HCT116 (cell line): Measurements from ENCODE around the gene TOR1AIP1. TPM values are rescaled to one million over a fixed set of nuclear protein-coding genes. Genes with fewer than 3 reads are reported as not detected.

Source experiments
- ATAC-seq: fragments of 200-7000 bp; cut with Tn5 transposase; 2 replicates; pipeline ENCODE4 v1.9.1; 2020; ENCODE audit warnings: mild to moderate bottlenecking, moderate library complexity
- BruUV-seq: library from RNA; stranded (reverse); fragments of 400-500 nt; replicated peaks from 2 replicates; lab custom pipeline; 2021; lab: Mats Ljungman, UMichigan
- CTCF ChIA-PET: fragments of 300-600 bp; sonication (Branson Sonifier 250); formaldehyde crosslinking; loops from one replicate; lab custom pipeline; 2021; ENCODE audit warnings: antibody characterized with exemption; lab: Charles Lee
- POLR2A ChIA-PET: fragments of 300-600, 350-600 bp; sonication (Branson Sonifier 250); formaldehyde crosslinking; loops from one replicate; lab custom pipeline; 2021; ENCODE audit warnings: antibody characterized with exemption; lab: Charles Lee
- RAD21 ChIA-PET, 2 experiments: fragments of 300-600 bp; sonication (Branson Sonifier 250); formaldehyde crosslinking; loops; one replicate each; lab custom pipeline; 2023; ENCODE audit warnings: low total read pairs in 2 of 2; ENCODE audit not compliant: uncharacterized antibody in 2 of 2, unreplicated experiment in 2 of 2, low non-redundant PET in 1 of 2; lab: Charles Lee
- DNase-seq: peaks from one replicate; pipeline ENCODE4 v3.0.0-alpha.2; 2010; ENCODE audit warnings: low read depth, low spot score
- H2AFZ ChIP-seq: fragments of 200-600 bp; shearing (Covaris generic), sonication (generic); 2 replicates; pipeline ENCODE4 v1.6.1; 2017; ENCODE audit warnings: low read depth, mixed run types, mixed read lengths, antibody characterized with exemption, low read length; ENCODE audit not compliant: poor library complexity, severe bottlenecking
- H3K27ac ChIP-seq: 2 replicates; pipeline ENCODE4 v1.5.1; 2012; ENCODE audit warnings: low read depth, low read length
- H3K27me3 ChIP-seq: fragments of 200-600 bp; sonication (generic); 2 replicates; pipeline ENCODE4 v1.6.1; 2016; ENCODE audit warnings: mixed run types, low read length, mixed read lengths; ENCODE audit not compliant: insufficient read depth
- H3K36me3 ChIP-seq, 2 experiments: fragments of 200-500 bp in 1 of 2; fragments of 200-600 bp in 1 of 2; sonication (Bioruptor generic) in 1 of 2; sonication (generic) in 1 of 2; 2 replicates each; pipeline versions ENCODE4 v1.5.1 to v1.6.1; 2014 to 2016; ENCODE audit warnings: low read length in 2 of 2, inconsistent platforms in 1 of 2, mixed read lengths in 1 of 2, mixed run types in 1 of 2; ENCODE audit not compliant: insufficient read depth in 2 of 2, control insufficient read depth in 1 of 2
- H3K4me1 ChIP-seq, 2 experiments: fragments of 200-600 bp in 1 of 2; sonication (generic) in 1 of 2; 2 replicates each; pipeline versions ENCODE4 v1.5.1 to v1.6.1; 2012 to 2017; ENCODE audit warnings: low read length in 2 of 2, inconsistent platforms in 1 of 2, mild to moderate bottlenecking in 1 of 2, mixed read lengths in 1 of 2, mixed run types in 1 of 2, moderate library complexity in 1 of 2; ENCODE audit not compliant: insufficient read depth in 2 of 2, control insufficient read depth in 1 of 2
- H3K4me2 ChIP-seq: fragments of 200-600 bp; sonication (generic); 2 replicates; pipeline ENCODE4 v1.6.1; 2017; ENCODE audit warnings: mixed run types, low read length, mixed read lengths
- H3K4me3 ChIP-seq, 2 experiments: fragments of 200-600 bp in 1 of 2; sonication (generic) in 1 of 2; replicated peaks in 1 of 2; 2 replicates each; pipeline ENCODE4 v1.5.1; 2011 to 2016; ENCODE audit warnings: low read length in 2 of 2, control low read depth in 1 of 2, low read depth in 1 of 2, mild to moderate bottlenecking in 1 of 2, mixed read lengths in 1 of 2, mixed run types in 1 of 2
- H3K79me2 ChIP-seq: fragments of 200-600 bp; sonication (generic); 2 replicates; pipeline ENCODE4 v1.6.1; 2017; ENCODE audit warnings: mild to moderate bottlenecking, mixed run types, low read length, moderate library complexity, mixed read lengths; ENCODE audit not compliant: insufficient read depth
- H3K9ac ChIP-seq: fragments of 200-600 bp; sonication (generic); 2 replicates; pipeline ENCODE4 v1.6.1; 2016; ENCODE audit warnings: low read length, mixed read lengths
- H3K9me2 ChIP-seq: fragments of 200-600 bp; sonication (generic), shearing (Covaris generic); 2 replicates; pipeline ENCODE4 v1.6.1; 2017; ENCODE audit warnings: mixed run types, mild to moderate bottlenecking, moderate library complexity; ENCODE audit not compliant: insufficient read depth
- H3K9me3 ChIP-seq, 2 experiments: fragments of 200-500 bp in 1 of 2; fragments of 200-600 bp in 1 of 2; sonication (Bioruptor generic) in 1 of 2; sonication (generic) in 1 of 2; 2 replicates each; pipeline ENCODE4 v1.6.1; 2014 to 2017; ENCODE audit warnings: low read length in 2 of 2, mixed read lengths in 2 of 2, inconsistent platforms in 1 of 2, low read depth in 1 of 2, mild to moderate bottlenecking in 1 of 2, mixed run types in 1 of 2, moderate library complexity in 1 of 2; ENCODE audit not compliant: control insufficient read depth in 1 of 2, insufficient read depth in 1 of 2
- H4K20me1 ChIP-seq: fragments of 200-600 bp; sonication (generic), shearing (Covaris generic); 2 replicates; pipeline ENCODE4 v1.6.1; 2017; ENCODE audit warnings: mixed run types, mild to moderate bottlenecking, moderate library complexity; ENCODE audit not compliant: insufficient read depth
- CTCF ChIP-seq, 3 experiments: fragments of 200-600 bp in 1 of 3; sonication (generic) in 1 of 3; IDR thresholded peaks in 2 of 3; conservative IDR thresholded peaks in 1 of 3; 2 replicates each; pipeline ENCODE4 v1.5.1; 2012 to 2017; ENCODE audit warnings: low read depth in 2 of 3, low read length in 2 of 3, antibody characterized with exemption in 1 of 3, borderline replicate concordance in 1 of 3, control low read depth in 1 of 3, mild to moderate bottlenecking in 1 of 3, mixed read lengths in 1 of 3, mixed run types in 1 of 3, moderate library complexity in 1 of 3; ENCODE audit not compliant: insufficient read depth in 1 of 3
- EZH2phosphoT487 ChIP-seq: fragments of 200-600 bp; IDR thresholded peaks from 2 replicates; pipeline ENCODE4 v1.6.1; 2018; ENCODE audit warnings: antibody characterized with exemption, borderline replicate concordance
- POLR2AphosphoS5 ChIP-seq: IDR thresholded peaks from 2 replicates; pipeline ENCODE4 v1.6.1; 2011; ENCODE audit warnings: mild to moderate bottlenecking, low read depth, low read length, moderate library complexity
- RAD21 ChIP-seq: IDR thresholded peaks from 2 replicates; pipeline ENCODE4 v1.6.1; 2012; ENCODE audit warnings: low read depth, mild to moderate bottlenecking
- REST ChIP-seq: IDR thresholded peaks from 2 replicates; pipeline ENCODE4 v1.6.1; 2012; ENCODE audit warnings: low read depth
- SP1 ChIP-seq: IDR thresholded peaks from 2 replicates; pipeline ENCODE4 v1.6.1; 2012; ENCODE audit warnings: low read depth
- ZNF274 ChIP-seq: fragments of 200-500 bp; sonication (Bioruptor generic); IDR thresholded peaks from 2 replicates; pipeline ENCODE4 v1.6.1; 2014; ENCODE audit warnings: mild to moderate bottlenecking, low read depth, low read length, inconsistent platforms
- intact Hi-C: fragments of 100-400 bp; cut with micrococcal nuclease; formaldehyde crosslinking; loops from 2 replicates; pipeline ENCODE4 v1.10.0; 2022
- total RNA-seq: library from RNA; stranded (reverse); gene quantifications from one replicate; pipeline ENCODE4 v1.2.1, GENCODE V29; 2021; ENCODE audit not compliant: unreplicated experiment

Gene TOR1AIP1
- total RNA-seq, 1 experiment from 2014 or later: 30.5 TPM

- no peak for DNase-seq
- H4K20me1 ChIP-seq: no peaks in the 10 kb centered on the region
- no peaks in the 10 kb centered on the region for H3K27me3 ChIP-seq
- no peak overlapping the region for H2AFZ ChIP-seq
- no TSS peak for BruUV-seq
- intact Hi-C loops: no loop called here
- ChIA-PET CTCF (no interaction called here), POLR2A (interaction anchor here (0.8 kb wide), 1 partner anchor 15 kb away, joined by 3 read pairs; no protein-coding TSS in a partner anchor), RAD21 (no interaction called here)
- no peaks in the 10 kb centered on the region for H3K9me3 ChIP-seq
- no peaks in the 10 kb centered on the region for H3K4me1 ChIP-seq
- H3K9me2 ChIP-seq: no peaks in the 10 kb centered on the region
- no peak overlapping the region for H3K9ac ChIP-seq
- no peaks in the 10 kb centered on the region for H3K79me2 ChIP-seq
- TF ChIP-seq CTCF (IDR thresholded peaks at IDR 0.05 in 2 of 3, conservative IDR thresholded peaks at IDR 0.05 in 1 of 3; ENCODE audit: borderline replicate concordance in 1 of 3, insufficient read depth in 1 of 3, low read depth in 2 of 3, low read length in 2 of 3): no peak
- no peak for TF ChIP-seq SP1
- TF ChIP-seq RAD21: no peak
- TF ChIP-seq EZH2phosphoT487: no peak
- no peak for TF ChIP-seq POLR2AphosphoS5
- no peak for TF ChIP-seq REST
- TF ChIP-seq ZNF274: no peak
- H3K4me2 ChIP-seq: no peak overlapping the region
- no peak overlapping the region for H3K27ac ChIP-seq
- ATAC-seq: no peak
- H3K36me3 ChIP-seq: no peaks in the 10 kb centered on the region
- no peak overlapping the region for H3K4me3 ChIP-seq
These were observed 43.2 kb downstream of the TOR1AIP1 start for GRCh38 chr1:179925302-179925701.
